Gastroesophageal sphincter (tissue), 4 donors: ENCODE results near the gene ARL4D. TPM values are rescaled to one million over a fixed set of nuclear protein-coding genes. Genes with fewer than 3 reads are reported as not detected.

Experiments used
- ATAC-seq: fragments of 150-250 bp; one replicate; pipeline ENCODE4 v1.9.1; 2016; ENCODE audit warnings: mild to moderate bottlenecking, moderate library complexity
- H3K27ac ChIP-seq, 4 donors: fragments of 200-600 bp; sonication (generic) in 3 of 4; 1 replicate in 3 of 4; 2 replicates in 1 of 4; pipeline ENCODE4 v1.5.1; 2016 to 2019
- H3K27me3 ChIP-seq: fragments of 200-600 bp; sonication (generic); one replicate; pipeline ENCODE4 v1.5.1; 2019
- H3K36me3 ChIP-seq, 2 donors: fragments of 200-600 bp; sonication (generic); one replicate each; pipeline ENCODE4 v1.5.1; 2019; ENCODE audit warnings: control low read depth in 1 of 2
- H3K4me1 ChIP-seq, 3 donors: fragments of 200-600 bp; sonication (generic); 1 replicate in 2 of 3; 2 replicates in 1 of 3; pipeline ENCODE4 v1.5.1; 2016 to 2019; ENCODE audit warnings: control low read depth in 2 of 3
- H3K4me3 ChIP-seq, 2 donors: fragments of 200-600 bp; sonication (generic); one replicate each; pipeline ENCODE4 v1.5.1; 2019; ENCODE audit warnings: mild to moderate bottlenecking in 1 of 2, moderate library complexity in 1 of 2
- H3K9me3 ChIP-seq, 3 donors: fragments of 200-600 bp; sonication (generic); one replicate each; pipeline ENCODE4 v1.5.1; 2017 to 2019; ENCODE audit warnings: control low read depth in 2 of 3
- EP300 ChIP-seq: sonication (generic); formaldehyde crosslinking; IDR thresholded peaks from one replicate; pipeline ENCODE4 v1.6.1; 2017; ENCODE audit warnings: antibody characterized with exemption, mild to moderate bottlenecking
- POLR2A ChIP-seq, 2 donors: fragments of 450-650 bp; IDR thresholded peaks; one replicate each; pipeline ENCODE4 v1.6.1; 2017; ENCODE audit warnings: antibody characterized with exemption in 2 of 2, mild to moderate bottlenecking in 2 of 2, moderate library complexity in 1 of 2
- POLR2AphosphoS5 ChIP-seq: sonication (generic); formaldehyde crosslinking; IDR thresholded peaks from one replicate; pipeline ENCODE4 v1.6.1; 2017; ENCODE audit warnings: antibody characterized with exemption
- WGBS, 2 donors: methylation state at CpG; one replicate each; pipeline ENCODE4 v1.1.5; 2018; ENCODE audit warnings: low coverage in 1 of 2; 5-methylcytosine and 5-hydroxymethylcytosine counted together
- total RNA-seq, 4 donors: library from RNA; depleted of rRNA; stranded (reverse); fragments of >200 nt; gene quantifications; one replicate each; pipeline ENCODE4 v1.1.0, GENCODE V29; 2016
- TF ChIP-seq, protein P1 (sequence below), 4 experiments: fragments of 200-600 bp in 2 of 4; fragments of 450-650 bp in 2 of 4; sonication (generic) in 1 of 4; IDR thresholded peaks; one replicate each; pipeline ENCODE4 v1.5.1; 2017 to 2019; ENCODE audit warnings: antibody characterized with exemption in 4 of 4, mild to moderate bottlenecking in 2 of 4, moderate library complexity in 2 of 4

The ARL4D gene
- total RNA-seq, 4 donors from 2014 or later = 18.2 to 35.8 (median 20.2) TPM

DNA sequence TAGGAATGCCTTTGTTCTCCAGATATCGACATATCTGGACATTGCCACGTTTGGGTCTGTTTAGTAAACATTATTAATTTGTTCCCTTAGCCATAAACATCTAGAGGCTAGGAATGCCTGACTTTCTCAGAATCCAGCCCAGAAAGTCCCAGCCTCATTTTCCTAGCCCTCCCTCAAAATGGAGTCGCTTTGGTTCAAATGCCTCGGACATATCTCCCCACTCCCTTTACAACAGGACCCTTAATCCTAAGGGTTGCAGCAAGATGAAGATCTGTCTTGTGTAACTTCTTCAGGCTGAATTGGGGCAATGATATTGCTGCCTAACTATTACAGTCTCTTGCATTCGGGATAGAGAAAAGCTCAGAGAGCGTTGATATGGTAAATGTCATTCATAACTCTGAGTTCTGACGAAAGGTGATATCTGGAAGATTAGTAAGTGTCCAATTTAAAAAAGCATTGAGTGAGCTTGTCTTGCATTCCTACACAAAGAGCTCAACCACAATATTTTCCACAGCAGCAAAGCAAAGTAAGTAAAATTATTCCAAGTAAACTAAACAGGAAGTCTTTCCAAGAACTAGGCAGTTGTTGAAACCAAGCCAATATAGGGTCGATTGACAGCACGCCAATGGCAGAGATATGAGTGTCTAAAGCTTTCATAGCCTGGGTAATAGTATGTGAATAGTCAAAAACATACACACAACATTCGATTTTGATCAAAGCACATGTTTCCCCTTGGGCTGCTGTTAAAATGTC, 46.0 kb upstream of the ARL4D start:
- TF ChIP-seq EP300 (no peak), POLR2A (IDR thresholded peaks at IDR 0.05) (no peak), POLR2AphosphoS5 (no peak)
- H3K9me3 ChIP-seq = peaks cover 0 to 20% (median 3%) of the 10 kb centered on the region in 3 donors
- no peaks in the 10 kb centered on the region for H3K27me3 ChIP-seq
- peaks cover 0 to 4% of the 10 kb centered on the region in 2 donors for H3K36me3 ChIP-seq
- H3K4me3 ChIP-seq = no peak overlapping the region
- H3K27ac ChIP-seq = no peak overlapping the region
- peaks cover 0 to 5% (median 0%) of the 10 kb centered on the region in 3 donors for H3K4me1 ChIP-seq
- 76 to 83% methylated on average over 8 to 10 of the region's 10 CpGs for WGBS, 2 donors
- ATAC-seq = no peak

- Histone ChIP-seq H3K27me3 (no peaks in the 10 kb centered on the region), H3K9me3 (peaks cover 0 to 14% (median 0%) of the 10 kb centered on the region in 3 donors), H3K27ac (no peak overlapping the region), H3K4me3 (no peak overlapping the region), H3K36me3 (peaks cover 0 to 4% of the 10 kb centered on the region in 2 donors), H3K4me1 (peaks cover 0 to 5% (median 0%) of the 10 kb centered on the region in 3 donors)
- ATAC-seq = no peak
- TF ChIP-seq, protein P1, sequence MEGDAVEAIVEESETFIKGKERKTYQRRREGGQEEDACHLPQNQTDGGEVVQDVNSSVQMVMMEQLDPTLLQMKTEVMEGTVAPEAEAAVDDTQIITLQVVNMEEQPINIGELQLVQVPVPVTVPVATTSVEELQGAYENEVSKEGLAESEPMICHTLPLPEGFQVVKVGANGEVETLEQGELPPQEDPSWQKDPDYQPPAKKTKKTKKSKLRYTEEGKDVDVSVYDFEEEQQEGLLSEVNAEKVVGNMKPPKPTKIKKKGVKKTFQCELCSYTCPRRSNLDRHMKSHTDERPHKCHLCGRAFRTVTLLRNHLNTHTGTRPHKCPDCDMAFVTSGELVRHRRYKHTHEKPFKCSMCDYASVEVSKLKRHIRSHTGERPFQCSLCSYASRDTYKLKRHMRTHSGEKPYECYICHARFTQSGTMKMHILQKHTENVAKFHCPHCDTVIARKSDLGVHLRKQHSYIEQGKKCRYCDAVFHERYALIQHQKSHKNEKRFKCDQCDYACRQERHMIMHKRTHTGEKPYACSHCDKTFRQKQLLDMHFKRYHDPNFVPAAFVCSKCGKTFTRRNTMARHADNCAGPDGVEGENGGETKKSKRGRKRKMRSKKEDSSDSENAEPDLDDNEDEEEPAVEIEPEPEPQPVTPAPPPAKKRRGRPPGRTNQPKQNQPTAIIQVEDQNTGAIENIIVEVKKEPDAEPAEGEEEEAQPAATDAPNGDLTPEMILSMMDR (IDR thresholded peaks at IDR 0.05) = no peak
- TF ChIP-seq POLR2AphosphoS5 (no peak), POLR2A (IDR thresholded peaks at IDR 0.05) (no peak), EP300 (no peak)
- WGBS, 2 donors = 50 to 78% methylated on average over 2 to 4 of the region's 4 CpGs
Measured at GRCh38 chr17:43353393-43353792, 45.4 kb upstream of the ARL4D start.

DNA sequence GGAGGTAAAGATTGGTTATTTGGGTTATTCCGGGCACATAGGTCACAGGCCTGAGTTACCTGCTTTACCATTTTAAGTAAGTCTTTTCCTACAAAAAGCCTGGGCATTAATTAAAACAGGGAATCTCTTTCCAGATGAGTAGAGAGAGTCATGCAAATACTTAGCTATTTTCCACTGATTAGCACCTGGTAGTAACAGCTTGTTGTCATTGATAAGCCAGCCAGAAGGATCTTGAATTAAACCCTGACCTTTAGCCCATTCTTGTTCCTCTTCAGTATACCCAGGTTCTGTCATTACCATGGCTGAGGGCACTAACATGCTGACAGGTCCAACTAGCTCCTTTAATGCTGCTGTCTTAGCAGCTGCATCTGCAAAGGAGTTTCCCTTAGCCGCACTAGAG, 44.4 kb upstream of the ARL4D start:
- ATAC-seq = no peak
- Histone ChIP-seq H3K9me3 (peaks cover 0 to 4% (median 0%) of the 10 kb centered on the region in 3 donors), H3K27ac (no peak overlapping the region), H3K27me3 (no peaks in the 10 kb centered on the region), H3K36me3 (no peaks in the 10 kb centered on the region), H3K4me3 (no peak overlapping the region), H3K4me1 (peaks cover 0 to 9% (median under 1%) of the 10 kb centered on the region in 3 donors)
- TF ChIP-seq POLR2AphosphoS5 = no peak
- no peak for TF ChIP-seq POLR2A (IDR thresholded peaks at IDR 0.05)
- no peak for TF ChIP-seq EP300
- TF ChIP-seq, protein P1 (IDR thresholded peaks at IDR 0.05) = no peak
- 95 to 100% methylated on average over 1 to 2 of the region's 2 CpGs for WGBS, 2 donors

- 40 to 90% methylated on average over 1 to 3 of the region's 5 CpGs for WGBS, 2 donors
- ATAC-seq = no peak
- Histone ChIP-seq H3K9me3 (peaks cover 0 to 3% (median 0%) of the 10 kb centered on the region in 3 donors), H3K27me3 (no peaks in the 10 kb centered on the region), H3K36me3 (no peaks in the 10 kb centered on the region), H3K4me1 (peaks cover 4 to 18% (median 6%) of the 10 kb centered on the region in 3 donors), H3K4me3 (no peak overlapping the region), H3K27ac (no peak overlapping the region)
- no peak for TF ChIP-seq POLR2A (IDR thresholded peaks at IDR 0.05)
- TF ChIP-seq EP300 = no peak
- TF ChIP-seq, protein P1 (IDR thresholded peaks at IDR 0.05) = no peak
- no peak for TF ChIP-seq POLR2AphosphoS5
Measured at GRCh38 chr17:43356450-43356849, 42.3 kb upstream of the ARL4D start.

DNA sequence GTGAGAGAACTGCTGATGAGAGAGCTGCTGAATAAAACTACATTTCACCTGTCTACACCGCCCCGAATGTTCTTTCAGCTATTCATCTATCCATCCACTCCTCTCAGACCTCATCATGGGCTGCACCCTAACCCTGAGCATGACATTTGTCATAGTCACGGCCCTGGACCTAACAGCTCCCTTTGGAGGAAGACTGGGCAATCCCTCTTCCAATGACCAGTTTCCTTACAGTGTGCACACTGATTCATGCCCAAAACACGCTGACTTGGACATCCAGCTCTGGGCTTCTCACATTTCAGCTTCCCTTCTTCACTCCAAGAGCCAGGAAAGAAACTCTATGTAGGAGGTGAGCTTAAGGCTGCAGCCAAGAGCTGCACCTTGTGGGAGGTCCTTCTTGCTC, 41.8 kb upstream of the ARL4D start:
- ATAC-seq = no peak
- TF ChIP-seq EP300 = no peak
- TF ChIP-seq, protein P1 (IDR thresholded peaks at IDR 0.05) = no peak
- no peak for TF ChIP-seq POLR2AphosphoS5
- no peak for TF ChIP-seq POLR2A (IDR thresholded peaks at IDR 0.05)

More for the DNA sequence above, 41.8 kb upstream of the ARL4D start:
- H3K27ac ChIP-seq = no peak overlapping the region
- H3K27me3 ChIP-seq = no peaks in the 10 kb centered on the region
- H3K4me3 ChIP-seq = no peak overlapping the region
- H3K36me3 ChIP-seq = no peaks in the 10 kb centered on the region
- peaks cover 0 to 3% (median 0%) of the 10 kb centered on the region in 3 donors for H3K9me3 ChIP-seq
- H3K4me1 ChIP-seq = peaks cover 4 to 21% (median 6%) of the 10 kb centered on the region in 3 donors
- WGBS, 2 donors = 51 to 59% methylated on average over 4 of the region's 4 CpGs
